ENCODE results near the gene NYNRIN. TPM values are rescaled to one million over a fixed set of nuclear protein-coding genes. Genes with fewer than 3 reads are reported as not detected.

Gene NYNRIN
- total and polyA plus RNA-seq, 2 of the 8 experiments (the other 6 are each of a cell fraction or from before 2014, with no cell fraction given): 15.2 to 18.3 TPM

DNA sequence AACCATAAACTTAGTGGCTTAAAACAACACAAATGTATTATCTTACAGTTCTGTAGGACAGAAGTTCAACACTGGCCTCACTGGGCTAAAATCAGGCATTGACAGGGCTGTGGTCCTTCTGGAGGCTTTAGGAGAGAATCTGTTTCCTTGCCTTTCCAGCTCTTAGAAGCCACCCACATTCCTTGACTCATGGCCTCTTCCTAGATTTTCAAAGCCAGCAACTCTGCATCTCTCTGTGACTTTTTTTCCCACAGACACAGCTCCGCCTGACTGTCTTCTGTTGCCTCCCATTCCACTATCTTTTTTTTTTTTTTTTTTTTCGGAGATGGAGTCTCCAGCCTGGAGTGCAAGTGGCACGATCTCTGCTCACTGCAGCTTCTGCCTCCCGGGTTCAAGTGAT is 42.6 kb upstream of the NYNRIN start:
- H3K27ac ChIP-seq (ENCODE audit: low read depth, low read length): no peak overlapping the region
- no peak overlapping the region for H2BK120ac ChIP-seq (replicated peaks; ENCODE audit: low read depth, low read length)
- no peak overlapping the region for H3K14ac ChIP-seq (ENCODE audit: insufficient read length)
- no peak overlapping the region for H3K23ac ChIP-seq (ENCODE audit: insufficient read length)
- no peak overlapping the region for H2BK15ac ChIP-seq (ENCODE audit: low read length)
- no peak overlapping the region for H3K18ac ChIP-seq (ENCODE audit: extremely low read depth, low read length)
- H2BK5ac ChIP-seq (ENCODE audit: low read depth, low read length): no peak overlapping the region
- no peak for FAIRE-seq
- no peaks in the 10 kb centered on the region for H3K4me1 ChIP-seq (replicated peaks in 1 of 4; ENCODE audit: control insufficient read depth in 3 of 4, insufficient read depth in 4 of 4, low read length in 3 of 4)
- H2BK12ac ChIP-seq (ENCODE audit: low read depth, low read length): no peak overlapping the region
- H4K20me1 ChIP-seq (replicated peaks in 1 of 2; ENCODE audit: control insufficient read depth in 1 of 2, insufficient read depth in 2 of 2, low read length in 2 of 2): peaks cover 0 to 2% of the 10 kb centered on the region in 2 experiments
- CTCF ChIA-PET (ENCODE audit: partially characterized antibody): interaction anchor here (0.6 to 4.4 kb wide), 5 partner anchors 10 to 86 kb away, joined by 3 to 23 read pairs (median 4); no protein-coding TSS in a partner anchor
- H3K4me3 ChIP-seq (ENCODE audit: extremely low read depth in 1 of 4, insufficient read depth in 2 of 4, low read depth in 3 of 4, low read length in 4 of 4): no peak overlapping the region
- H3K4ac ChIP-seq (replicated peaks; ENCODE audit: insufficient read length, low read depth, low read length): no peak overlapping the region
- peaks cover 0 to 5% (median 2%) of the 10 kb centered on the region in 4 experiments; a peak in 4 of 7 replicates for H3K27me3 ChIP-seq (replicated peaks in 1 of 4; ENCODE audit: control insufficient read depth in 3 of 4, extremely low read depth in 1 of 4, insufficient read depth in 3 of 4, low read length in 3 of 4)
- TF ChIP-seq CHD1 (IDR thresholded peaks at IDR 0.05; ENCODE audit: low read depth, low read length) (no peak), RNF2 (IDR thresholded peaks at IDR 0.05; ENCODE audit: borderline replicate concordance, low read depth, low read length, missing control alignments, poor library complexity, severe bottlenecking) (no peak), CREB1 (IDR thresholded peaks at IDR 0.05) (no peak), MAFK (IDR thresholded peaks at IDR 0.05; ENCODE audit: low read depth, low read length) (no peak), BCL11A (IDR thresholded peaks at IDR 0.05; ENCODE audit: low read depth in 2 of 2, low read length in 2 of 2) (no peak), YY1 (IDR thresholded peaks at IDR 0.05; ENCODE audit: low read depth, low read length) (no peak), BACH1 (IDR thresholded peaks at IDR 0.05; ENCODE audit: low read length) (no peak)
- TF ChIP-seq, protein P1, sequence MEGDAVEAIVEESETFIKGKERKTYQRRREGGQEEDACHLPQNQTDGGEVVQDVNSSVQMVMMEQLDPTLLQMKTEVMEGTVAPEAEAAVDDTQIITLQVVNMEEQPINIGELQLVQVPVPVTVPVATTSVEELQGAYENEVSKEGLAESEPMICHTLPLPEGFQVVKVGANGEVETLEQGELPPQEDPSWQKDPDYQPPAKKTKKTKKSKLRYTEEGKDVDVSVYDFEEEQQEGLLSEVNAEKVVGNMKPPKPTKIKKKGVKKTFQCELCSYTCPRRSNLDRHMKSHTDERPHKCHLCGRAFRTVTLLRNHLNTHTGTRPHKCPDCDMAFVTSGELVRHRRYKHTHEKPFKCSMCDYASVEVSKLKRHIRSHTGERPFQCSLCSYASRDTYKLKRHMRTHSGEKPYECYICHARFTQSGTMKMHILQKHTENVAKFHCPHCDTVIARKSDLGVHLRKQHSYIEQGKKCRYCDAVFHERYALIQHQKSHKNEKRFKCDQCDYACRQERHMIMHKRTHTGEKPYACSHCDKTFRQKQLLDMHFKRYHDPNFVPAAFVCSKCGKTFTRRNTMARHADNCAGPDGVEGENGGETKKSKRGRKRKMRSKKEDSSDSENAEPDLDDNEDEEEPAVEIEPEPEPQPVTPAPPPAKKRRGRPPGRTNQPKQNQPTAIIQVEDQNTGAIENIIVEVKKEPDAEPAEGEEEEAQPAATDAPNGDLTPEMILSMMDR (IDR thresholded peaks at IDR 0.05; ENCODE audit: control extremely low read depth in 1 of 3, insufficient read depth in 1 of 3, low read depth in 1 of 3, low read length in 3 of 3): no peak
- no peak overlapping the region for H2AK5ac ChIP-seq (ENCODE audit: low read depth, low read length)
- 0 out of 2 replicates have a peak, but pooled peaks cover 2% of the 10 kb centered on the region for H3K23me2 ChIP-seq (ENCODE audit: low read depth, low read length)
- 80% methylated on average over 1 of the region's 4 CpGs; no CpG with 5 or more reads in 1 of the 2 experiments for WGBS, 2 experiments (ENCODE audit: extremely low coverage in 1 of 2, insufficient coverage in 1 of 2, insufficient read length in 1 of 2, insufficient replicate concordance in 2 of 2, low coverage in 1 of 2, low lambda C conversion rate in 2 of 2, missing lambda C conversion rate in 1 of 2)
- no peaks in the 10 kb centered on the region for H3K79me1 ChIP-seq (ENCODE audit: low read depth, low read length)
- H3K9ac ChIP-seq (replicated peaks in 1 of 4; ENCODE audit: extremely low read depth in 1 of 4, low read depth in 3 of 4, low read length in 3 of 4): no peak overlapping the region
- H3K4me2 ChIP-seq (ENCODE audit: insufficient read depth in 1 of 2, low read depth in 2 of 2, low read length in 2 of 2): no peak overlapping the region
- no peak overlapping the region for H4K91ac ChIP-seq (replicated peaks; ENCODE audit: insufficient read length, low read length)
- no peak overlapping the region for H3K56ac ChIP-seq (replicated peaks; ENCODE audit: insufficient read length, low read depth, low read length)
- no peak overlapping the region for H4K5ac ChIP-seq (ENCODE audit: insufficient read length, low read depth, low read length)
- H3K79me2 ChIP-seq (ENCODE audit: control insufficient read depth in 1 of 2, insufficient read depth in 2 of 2, low read length in 2 of 2): no peaks in the 10 kb centered on the region
- H3K9me3 ChIP-seq (ENCODE audit: insufficient read depth in 2 of 2, low read depth in 1 of 2, low read length in 1 of 2): no peaks in the 10 kb centered on the region
- no peak for DNase-seq (ENCODE audit: low read depth in 1 of 2, low spot score in 2 of 2)
- POLR2A ChIA-PET (ENCODE audit: partially characterized antibody): interaction anchor here (1.7 kb wide), 1 partner anchor 24 kb away, joined by 3 read pairs; no protein-coding TSS in a partner anchor
- no peak overlapping the region for H2BK20ac ChIP-seq (ENCODE audit: low read length)
- H4K8ac ChIP-seq (ENCODE audit: extremely low read depth, insufficient read depth, low read length): no peak overlapping the region
- no peaks in the 10 kb centered on the region for H3K36me3 ChIP-seq (ENCODE audit: control insufficient read depth in 2 of 4, insufficient read depth in 4 of 4, low read length in 3 of 4)
- H2AFZ ChIP-seq (ENCODE audit: low read length): no peak overlapping the region

Data from H1 (cell line).